Measurements from ENCODE around the gene ASF1B.

DNA sequence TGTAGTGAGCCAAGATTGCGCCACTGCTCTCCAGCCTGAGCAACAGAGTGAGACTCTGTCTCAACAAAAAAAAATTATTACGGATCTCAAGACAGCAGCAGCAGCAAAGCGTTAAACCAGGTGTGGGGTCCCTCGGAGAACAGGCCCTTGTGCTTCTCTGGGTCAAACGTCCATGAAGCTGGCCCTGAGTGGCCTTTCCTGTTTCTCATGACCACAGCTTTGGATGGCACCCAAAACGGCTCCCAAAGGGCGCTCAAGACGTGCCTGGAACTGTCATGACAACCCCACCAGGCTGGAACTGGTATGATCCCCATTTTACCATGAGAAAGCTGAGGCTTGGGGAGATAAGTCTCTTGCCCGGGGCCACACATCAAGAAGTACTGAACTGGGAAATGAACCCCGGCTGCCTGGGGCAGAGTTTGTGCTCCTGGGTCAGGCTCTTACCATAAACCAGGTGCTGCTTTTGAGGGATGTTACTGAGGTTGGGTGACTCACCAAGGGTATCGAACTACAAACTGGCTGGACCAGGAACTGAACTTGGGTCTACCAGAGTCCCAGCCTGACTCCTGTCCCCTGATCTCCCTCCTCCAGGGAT, 34.2 kb downstream of the ASF1B start:
- TF ChIP-seq CTCF (conservative IDR thresholded peaks at IDR 0.05 in 1 of 2, IDR thresholded peaks at IDR 0.05 in 1 of 2; ENCODE audit: low read depth in 1 of 2, low read length in 2 of 2) (no peak), EZH2 (IDR thresholded peaks at IDR 0.05; ENCODE audit: low read length, missing control alignments) (no peak)

Data from fibroblast of lung (primary cell).